Epithelial cell of esophagus (primary cell): ENCODE results near the gene LSM7.

Source experiments
- DNase-seq: peaks from one replicate; pipeline ENCODE4 v3.0.0; 2010; ENCODE audit warnings: low read depth
- H3K4me3 ChIP-seq: 2 replicates; pipeline ENCODE4 v1.5.1; 2011; ENCODE audit warnings: mild to moderate bottlenecking, low read length, control low read depth
- TF ChIP-seq, protein P1 (sequence below): IDR thresholded peaks from 2 replicates; pipeline ENCODE4 v1.5.1; 2011; ENCODE audit warnings: low read depth, mild to moderate bottlenecking, low read length, control low read depth, inconsistent platforms; ENCODE audit not compliant: insufficient read depth; ENCODE audit errors: missing control alignments

Gene LSM7

DNA sequence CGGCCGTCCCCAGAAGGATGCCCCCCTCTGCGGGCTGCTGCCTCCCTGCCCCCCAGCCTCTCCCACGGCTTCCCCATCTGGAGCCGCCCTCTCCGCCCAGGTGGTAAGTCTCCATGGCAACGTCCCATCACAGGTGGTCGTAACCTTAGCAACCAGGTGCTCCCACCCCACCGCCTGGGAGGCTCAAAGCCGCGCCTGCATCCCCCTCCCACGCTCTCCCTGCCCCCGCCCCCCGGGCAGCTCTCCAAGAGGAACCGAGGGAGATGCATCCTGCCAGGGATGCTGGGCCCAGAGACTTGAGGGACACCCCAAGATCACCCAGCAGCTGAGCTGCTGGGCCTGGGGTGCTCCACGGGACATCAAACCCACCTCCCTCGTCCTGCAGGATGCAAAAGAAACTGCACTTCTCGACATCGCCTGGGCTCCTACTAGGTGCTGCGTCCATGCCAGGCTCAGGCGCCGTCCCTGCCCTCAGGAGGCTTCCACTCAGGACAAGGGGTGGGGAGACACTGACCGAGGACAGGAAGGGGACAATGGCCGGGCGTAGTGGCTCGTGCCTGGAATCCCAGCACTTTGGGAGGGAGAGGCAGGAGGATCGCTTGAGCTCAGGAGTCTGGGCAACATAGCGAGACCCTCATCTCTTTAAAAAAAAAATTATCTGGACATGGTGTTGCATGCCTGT lies 15.4 kb downstream of the LSM7 start:
- H3K4me3 ChIP-seq: no peak overlapping the region
- TF ChIP-seq, protein P1, sequence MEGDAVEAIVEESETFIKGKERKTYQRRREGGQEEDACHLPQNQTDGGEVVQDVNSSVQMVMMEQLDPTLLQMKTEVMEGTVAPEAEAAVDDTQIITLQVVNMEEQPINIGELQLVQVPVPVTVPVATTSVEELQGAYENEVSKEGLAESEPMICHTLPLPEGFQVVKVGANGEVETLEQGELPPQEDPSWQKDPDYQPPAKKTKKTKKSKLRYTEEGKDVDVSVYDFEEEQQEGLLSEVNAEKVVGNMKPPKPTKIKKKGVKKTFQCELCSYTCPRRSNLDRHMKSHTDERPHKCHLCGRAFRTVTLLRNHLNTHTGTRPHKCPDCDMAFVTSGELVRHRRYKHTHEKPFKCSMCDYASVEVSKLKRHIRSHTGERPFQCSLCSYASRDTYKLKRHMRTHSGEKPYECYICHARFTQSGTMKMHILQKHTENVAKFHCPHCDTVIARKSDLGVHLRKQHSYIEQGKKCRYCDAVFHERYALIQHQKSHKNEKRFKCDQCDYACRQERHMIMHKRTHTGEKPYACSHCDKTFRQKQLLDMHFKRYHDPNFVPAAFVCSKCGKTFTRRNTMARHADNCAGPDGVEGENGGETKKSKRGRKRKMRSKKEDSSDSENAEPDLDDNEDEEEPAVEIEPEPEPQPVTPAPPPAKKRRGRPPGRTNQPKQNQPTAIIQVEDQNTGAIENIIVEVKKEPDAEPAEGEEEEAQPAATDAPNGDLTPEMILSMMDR: no peak
- no peak for DNase-seq

GRCh38 chr19:2311093-2311492 lies 17.3 kb downstream of the LSM7 start:
- DNase-seq: no peak
- TF ChIP-seq, protein P1: no peak
- no peak overlapping the region for H3K4me3 ChIP-seq

GRCh38 chr19:2309734-2310362 lies 18.5 kb downstream of the LSM7 start:
- TF ChIP-seq, protein P1: no peak
- no peak overlapping the region for H3K4me3 ChIP-seq
- DNase-seq: no peak

- no peak for DNase-seq
- TF ChIP-seq, protein P1: no peak
- peak within 1 kb of the TSS; percentile 11 for H3K4me3 ChIP-seq
Measured at GRCh38 chr19:2308114-2308556, 20.3 kb downstream of the LSM7 start, which contains the start of gene LINGO3. Gene LINGO3 (minus strand): TSS chr19:2308154. CDS start chr19:2291776, 16,378 bp downstream.

DNA sequence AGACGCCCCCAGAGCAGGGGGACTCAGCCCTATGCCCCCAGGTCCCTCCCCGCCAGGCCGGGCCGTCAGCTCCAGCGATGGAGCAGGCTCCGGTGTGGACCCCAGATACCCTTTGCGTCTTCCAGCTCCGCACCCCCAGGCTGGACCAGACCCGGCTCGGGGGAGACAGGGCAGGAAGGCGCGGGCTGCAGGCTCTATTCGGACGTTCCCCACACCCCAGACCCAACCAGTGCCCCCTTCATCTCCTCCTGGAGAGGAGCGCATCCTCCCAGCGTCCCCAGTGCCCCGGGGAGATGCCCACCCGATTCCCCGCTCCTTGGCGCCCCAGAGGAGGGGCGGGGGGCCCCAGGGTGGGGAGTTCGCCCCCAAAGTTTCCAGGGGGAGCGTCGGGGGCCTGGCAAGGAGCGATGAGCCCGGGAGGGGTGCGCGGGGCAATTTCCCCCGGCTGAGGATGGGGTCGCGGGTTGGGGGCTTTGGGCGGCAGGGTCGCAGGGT lies 20.8 kb downstream of the LSM7 start:
- no peak overlapping the region for H3K4me3 ChIP-seq
- TF ChIP-seq, protein P1: no peak
- DNase-seq: no peak

DNA sequence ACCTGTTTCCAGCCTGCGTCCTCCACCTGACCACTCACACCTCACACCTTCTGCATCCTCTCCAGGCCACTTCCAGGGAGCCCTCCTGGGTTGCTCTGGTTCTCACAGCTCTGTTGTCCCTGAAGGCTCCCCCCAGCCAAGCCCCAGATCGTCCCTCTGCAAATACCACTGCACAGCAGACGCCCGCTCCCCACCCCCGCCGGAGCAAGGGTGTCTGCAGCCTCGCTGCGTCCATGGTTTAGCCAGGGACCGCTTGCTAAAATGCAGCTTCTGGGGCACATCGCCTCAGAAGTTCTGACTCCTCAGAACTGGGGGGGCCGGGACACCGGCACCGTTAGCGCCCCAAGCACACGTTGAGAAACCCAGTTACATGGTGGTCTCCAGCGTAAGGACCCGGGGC lies 21.4 kb downstream of the LSM7 start:
- no peak overlapping the region for H3K4me3 ChIP-seq
- DNase-seq: no peak
- TF ChIP-seq, protein P1: no peak

- no peak overlapping the region for H3K4me3 ChIP-seq
- no peak for DNase-seq
- TF ChIP-seq, protein P1: no peak
Measured at GRCh38 chr19:2306281-2306806, 22.0 kb downstream of the LSM7 start.
